NCI-H345 (cell line): ENCODE results near the gene ANKRD7.

Experiments used
- DNase-seq: peaks from one replicate; lab custom pipeline; 2025; lab: John Stamatoyannopoulos, UW

The ANKRD7 gene, protein sequence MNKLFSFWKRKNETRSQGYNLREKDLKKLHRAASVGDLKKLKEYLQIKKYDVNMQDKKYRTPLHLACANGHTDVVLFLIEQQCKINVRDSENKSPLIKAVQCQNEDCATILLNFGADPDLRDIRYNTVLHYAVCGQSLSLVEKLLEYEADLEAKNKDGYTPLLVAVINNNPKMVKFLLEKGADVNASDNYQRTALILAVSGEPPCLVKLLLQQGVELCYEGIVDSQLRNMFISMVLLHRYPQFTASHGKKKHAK

DNA sequence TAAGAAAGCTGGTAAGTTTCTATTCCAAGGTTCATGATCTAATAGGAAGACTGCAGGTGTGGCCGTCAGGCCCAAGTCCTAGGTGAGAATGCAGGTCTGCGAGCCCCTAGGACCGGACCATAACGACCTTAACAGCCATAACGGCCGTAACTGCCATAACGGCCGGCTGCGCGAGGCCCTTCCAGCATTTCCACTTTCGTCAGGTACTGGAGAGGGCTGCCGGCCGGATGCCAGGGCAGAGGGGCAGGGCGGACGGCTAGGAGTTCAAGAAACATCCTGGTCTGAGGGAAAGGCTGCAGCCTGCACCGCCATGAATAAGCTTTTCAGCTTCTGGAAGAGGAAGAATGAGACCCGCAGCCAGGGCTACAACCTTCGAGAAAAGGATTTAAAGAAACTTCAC is at the start of gene ANKRD7:
ANKRD7 (plus strand) TSS at position 184 of the 400 bp plus-strand sequence; CDS start at position 311, 127 bp downstream.
- DNase-seq, result no peak

DNA sequence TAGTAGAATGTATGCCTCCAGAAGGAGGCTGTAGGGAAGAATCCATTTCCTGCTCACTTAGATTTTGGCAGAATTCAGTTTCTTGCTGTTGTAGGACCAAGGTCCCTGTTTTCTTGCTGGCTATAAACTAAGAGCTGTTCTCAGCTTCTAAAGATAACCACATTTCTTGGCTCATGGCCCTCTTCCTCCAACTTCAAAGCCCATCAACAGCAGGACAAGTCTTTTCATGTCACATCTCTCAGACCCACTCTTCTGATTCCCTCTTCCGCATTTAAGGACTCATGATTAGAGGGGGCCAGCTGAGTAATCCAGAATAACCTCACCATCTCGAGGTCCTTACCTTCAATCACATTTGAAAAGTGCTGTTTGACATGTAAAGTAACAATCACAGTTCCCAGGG is 48.8 kb upstream of the ANKRD7 start:
- no peak for DNase-seq

DNA sequence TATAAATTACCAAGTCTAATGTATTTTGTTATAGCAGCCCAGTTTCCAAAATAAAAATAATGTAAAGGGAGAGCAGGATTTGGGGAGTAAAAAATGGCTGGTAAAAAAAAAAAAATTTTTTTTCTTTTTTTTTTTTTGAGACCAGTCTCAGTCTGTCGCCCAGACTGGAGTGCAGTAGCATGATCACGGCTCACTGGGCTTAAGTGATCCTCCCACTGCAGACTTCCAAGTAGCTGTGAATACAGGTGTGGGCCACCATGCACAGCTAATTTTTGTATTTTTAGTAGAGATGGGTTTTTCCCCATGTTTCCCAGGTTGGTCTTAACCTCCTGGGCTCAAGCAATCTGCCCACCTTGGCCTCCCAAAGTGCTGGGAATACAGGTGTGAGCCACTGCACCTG is 45.3 kb upstream of the ANKRD7 start:
- no peak for DNase-seq

DNA sequence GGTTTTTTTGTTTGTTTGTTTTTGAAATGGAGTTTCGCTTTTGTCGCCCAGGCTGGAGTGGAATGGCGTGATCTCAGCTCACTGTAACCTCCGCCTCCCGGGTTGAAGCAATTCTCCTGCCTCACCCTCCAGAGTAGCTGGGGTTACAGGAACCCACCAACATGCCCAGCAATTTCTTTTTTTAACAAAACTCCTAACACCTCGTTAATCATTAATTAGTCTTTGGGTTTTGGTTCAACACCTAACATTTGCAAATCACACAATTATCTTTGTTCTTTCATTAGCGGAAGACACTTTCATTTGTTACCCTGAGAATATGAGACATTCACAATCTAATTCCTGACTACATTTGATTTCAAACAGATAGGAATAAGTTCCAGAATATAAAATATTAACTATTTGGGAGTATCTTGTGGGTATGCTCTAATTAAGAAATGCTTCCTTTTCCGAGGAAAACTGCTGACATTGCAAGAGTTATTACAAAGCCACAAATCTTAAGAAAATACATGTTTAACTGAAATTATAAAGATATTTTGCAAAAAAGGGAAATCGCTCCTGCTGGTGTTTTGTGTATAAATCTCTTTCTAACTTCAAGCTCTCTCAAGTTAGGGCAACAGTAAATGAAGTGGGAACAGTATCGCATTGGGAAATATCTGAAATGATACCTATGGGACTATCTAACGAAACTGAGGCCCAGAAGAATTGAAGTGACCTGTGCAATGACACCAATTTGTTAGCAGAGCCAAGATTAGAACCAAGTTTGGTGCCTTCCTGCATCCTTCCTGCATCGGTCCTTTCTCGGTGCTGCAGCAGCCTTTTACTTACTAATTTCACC is 41.7 kb upstream of the ANKRD7 start:
- no peak for DNase-seq

DNA sequence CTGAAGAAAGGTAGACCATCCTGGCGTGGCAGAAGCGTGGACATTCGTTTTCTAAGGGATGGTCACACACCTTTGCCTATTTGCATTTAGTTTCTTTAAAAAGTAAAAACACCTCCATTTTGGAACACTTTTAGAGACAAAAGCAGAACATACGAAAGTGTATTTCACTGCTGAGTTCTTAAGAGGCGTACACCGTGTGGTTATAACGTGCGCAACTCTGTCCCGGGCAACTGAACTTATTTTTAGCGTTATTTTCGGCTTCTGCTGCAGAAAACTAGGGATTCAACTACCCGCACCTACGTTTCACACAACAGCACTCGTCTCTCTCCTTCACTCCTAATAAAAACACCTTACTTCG is 41.1 kb upstream of the ANKRD7 start:
- no peak for DNase-seq

DNA sequence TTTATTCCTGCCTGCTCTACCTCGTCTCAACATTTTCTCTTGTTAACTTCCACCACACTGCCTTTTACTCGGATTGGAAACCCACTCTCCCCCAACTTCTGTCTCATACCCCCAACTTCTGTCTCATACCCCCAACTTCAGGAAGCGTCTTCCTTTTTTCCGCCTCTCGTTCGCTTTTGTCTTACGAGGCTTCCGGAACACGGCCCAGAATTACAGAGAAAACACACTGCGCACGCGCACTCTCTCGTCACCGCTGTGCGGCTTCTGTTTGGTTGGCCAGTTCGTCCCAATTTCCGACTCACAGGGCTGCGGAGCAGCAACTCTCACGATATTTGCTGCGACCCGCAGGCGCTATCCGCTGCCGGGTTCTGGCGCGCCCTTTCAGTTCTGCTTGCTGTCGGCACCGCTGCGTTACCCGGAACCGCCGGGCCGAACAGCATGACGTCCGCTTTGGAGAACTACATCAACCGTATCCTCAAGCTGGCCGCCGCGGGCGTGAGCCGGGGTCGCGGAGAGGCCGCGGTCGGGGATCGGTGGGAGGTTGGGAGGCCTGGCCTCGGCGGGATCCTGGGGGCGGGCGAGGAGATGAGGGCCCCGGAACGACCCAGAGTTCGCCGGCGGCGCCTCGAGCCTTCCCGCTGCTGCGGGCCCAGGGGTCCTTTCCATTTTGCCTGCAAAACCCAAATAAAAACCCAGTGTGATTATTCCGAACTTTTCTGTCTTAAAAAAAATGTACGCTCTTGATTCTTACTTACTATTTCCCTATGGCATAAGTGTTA is 40.5 kb upstream of the ANKRD7 start, which contains the start of gene LSM8:
LSM8 (plus strand) TSS at position 379 of the 779 bp plus-strand sequence; CDS start at position 439, 60 bp downstream.
- peak; percentile 98 for DNase-seq

DNA sequence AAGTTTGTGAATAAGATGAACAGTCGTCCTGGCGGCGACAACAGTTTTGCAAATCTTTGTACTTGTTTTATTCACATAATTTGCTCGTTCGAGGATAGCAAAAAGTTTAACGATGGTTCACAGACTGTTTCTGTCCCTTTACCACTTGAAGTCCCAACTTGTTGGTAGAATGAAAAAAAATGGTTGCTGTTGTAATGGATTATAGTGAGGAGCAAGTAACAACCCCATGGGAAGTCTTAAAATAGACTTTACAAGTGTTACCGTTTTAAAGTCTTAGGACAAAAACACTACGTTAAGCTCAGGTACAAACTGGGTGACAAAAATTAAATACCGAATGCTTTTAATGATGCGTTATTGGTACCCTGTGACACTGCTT is 40.0 kb upstream of the ANKRD7 start:
- DNase-seq, result no peak

DNA sequence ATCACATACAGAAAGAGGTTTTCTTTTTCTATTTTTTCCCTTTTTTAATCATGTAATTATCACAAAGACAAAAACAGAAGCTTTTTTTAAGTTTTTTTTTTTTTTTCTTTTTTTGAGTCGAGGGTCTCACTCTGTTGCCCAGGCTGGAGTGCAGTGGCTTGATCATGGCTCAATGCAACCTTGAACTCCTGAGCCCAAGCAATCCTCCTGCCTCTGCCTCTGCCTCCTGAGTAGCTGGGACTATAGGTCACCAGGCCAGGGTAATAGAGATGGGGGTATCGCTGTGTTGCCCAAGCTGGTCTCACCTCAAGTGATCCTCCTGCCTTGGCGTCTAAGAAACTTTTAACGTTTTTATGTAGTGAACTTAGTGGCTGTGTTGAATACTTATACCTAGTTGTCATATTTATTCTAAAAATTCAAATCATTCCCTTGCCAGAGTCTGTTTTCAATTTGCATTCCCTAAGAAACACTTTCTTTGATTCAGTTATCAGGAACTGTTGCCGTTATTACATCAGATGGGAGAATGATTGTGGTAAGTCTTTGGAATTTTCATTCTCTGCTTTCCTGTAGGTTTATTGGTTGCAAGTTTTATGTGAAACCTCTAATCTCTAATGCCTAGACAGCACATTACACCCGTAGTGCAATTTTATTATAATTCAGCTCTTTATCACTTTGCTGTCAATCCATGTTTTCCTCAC is 39.2 kb upstream of the ANKRD7 start:
- DNase-seq, result no peak

DNA sequence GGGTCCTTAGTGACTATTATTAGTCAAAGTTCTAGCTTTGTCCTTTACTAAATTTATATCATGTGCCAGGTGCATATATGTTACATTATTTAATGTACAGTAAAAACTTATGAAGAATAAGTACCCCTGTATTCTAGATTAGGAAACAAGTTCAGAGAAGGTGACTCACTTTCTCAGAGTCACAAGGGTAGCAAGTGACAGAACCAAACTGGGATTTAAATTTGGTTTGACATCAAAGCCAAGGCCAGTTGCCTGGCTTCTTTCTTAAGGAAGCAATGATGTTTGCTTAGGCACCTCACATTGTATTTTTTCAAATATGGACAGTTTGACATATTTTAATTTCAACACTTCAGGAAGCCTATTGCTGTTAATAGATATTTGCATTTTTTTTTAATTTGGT is 38.0 kb upstream of the ANKRD7 start:
- no peak for DNase-seq

DNA sequence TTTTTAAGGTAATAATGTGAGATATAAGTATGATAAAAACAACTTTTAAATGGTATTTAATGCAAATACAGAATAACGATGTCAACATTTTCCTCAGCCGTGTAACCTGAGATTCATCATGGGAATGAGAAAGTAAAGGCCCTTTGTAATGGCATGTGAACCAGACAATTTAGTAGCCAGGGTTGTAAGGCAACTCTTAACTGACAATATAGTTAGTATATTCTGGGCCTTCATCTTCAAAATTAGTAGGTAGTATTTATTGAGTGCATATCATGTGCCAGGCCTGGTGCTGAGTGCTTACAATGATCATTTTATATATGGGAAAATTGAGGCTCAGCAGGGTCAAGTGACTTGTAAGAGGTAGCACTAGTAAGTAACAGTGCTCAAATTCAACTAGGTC is 29.9 kb upstream of the ANKRD7 start:
- DNase-seq, result no peak

DNA sequence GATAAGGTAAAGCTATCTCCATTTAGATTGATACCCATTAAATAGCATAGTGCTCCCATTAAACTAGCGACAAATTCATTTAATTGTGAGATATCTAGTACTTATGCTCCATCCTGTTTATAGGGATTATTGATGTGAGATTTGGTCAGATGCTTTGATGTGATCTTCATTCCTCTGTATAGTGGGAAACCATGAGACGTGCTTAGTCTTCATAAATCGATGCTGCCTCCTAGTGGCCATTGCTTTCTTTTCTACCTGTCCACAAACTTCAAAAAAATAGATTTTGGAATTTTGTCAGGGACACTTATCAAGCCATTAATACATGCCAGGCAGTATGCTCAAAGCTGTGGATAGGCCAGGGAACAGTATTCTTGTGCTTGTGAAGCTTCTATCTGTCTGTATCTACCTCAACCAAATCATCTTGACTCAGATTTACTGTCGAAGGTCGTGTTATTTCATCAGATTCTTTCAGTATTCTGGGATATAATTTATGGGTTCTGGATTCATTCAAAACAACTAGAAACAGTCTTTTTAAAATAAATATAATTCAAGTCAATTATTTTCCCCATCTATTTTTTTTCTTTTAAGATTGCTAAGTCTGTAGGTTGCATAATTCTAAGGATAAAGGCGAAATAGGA is 28.5 kb upstream of the ANKRD7 start:
- peak; percentile 48 for DNase-seq

DNA sequence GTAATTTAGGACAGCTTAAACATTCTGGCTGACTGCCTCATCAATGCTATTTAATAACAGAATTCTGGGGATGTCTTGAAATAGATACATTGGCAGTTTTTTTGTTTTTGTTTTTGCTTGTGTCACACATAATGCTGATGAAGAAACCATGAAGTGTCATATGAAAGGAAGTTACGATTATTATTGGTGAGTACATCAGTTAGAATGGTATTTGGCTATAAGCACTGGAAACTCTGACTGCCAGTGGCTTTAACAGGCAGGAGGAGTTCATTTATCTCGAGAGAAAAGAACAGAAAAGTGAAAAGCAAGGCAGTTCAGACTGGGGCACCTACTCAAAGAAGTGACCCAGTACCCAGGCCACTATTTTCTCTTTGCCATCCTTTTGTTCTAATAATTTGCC is 22.4 kb upstream of the ANKRD7 start:
- DNase-seq, result no peak

DNA sequence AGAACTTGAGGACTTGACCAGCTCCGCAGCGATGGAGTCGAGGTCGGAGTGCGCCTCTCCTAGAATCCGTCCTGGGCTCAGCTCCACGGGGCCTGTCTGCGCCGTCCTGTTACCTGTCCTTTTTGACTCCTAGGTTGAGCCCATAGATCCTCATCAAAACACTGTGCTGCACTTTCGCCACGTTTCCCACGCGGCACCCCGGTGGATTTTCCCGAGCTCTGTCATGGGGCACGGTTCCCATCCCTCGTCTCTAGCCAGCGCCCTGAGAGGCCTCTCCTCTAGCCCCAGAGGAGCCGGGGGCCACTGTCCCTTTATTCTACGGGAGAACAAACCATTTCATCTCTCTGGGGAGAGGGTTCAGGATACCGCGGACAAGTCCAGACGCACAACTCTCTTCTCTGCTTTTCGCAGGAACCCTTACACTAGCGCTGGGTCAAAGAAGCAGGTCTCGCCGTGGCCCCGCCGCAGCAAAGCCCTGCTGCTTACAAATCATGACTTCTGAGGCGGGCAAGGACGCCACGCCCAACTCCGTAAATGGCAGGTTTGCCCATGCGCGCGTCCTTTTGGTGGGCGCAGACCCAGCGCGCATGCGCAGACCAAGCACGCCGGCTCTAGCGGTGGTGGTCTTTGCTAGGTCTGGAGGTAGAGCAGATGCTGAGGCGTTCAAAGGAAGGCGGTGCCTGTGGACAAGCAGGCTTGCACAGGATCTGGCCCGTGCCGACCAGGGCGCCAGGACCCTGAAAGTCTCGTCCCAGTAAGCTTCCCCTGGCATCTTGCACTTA is 10.3 kb upstream of the ANKRD7 start:
- DNase-seq, result peak; percentile 90

DNA sequence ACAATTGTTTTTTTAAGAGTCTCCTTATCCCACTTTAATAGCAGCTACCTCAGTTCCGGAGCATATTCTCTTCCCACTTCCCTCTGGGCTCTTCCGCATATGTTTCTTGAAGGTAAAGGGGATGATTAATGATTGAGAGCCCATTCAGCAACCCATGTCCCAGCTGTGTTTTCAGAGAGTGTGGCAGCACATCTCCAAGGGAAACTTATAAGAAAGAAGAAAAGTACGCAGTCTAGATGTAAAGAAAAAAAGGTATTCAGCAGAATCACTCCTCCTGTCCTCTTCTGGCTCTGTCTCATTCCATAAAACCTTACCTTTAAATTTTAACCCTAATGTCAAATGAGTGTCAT is 9.7 kb upstream of the ANKRD7 start:
- no peak for DNase-seq

DNA sequence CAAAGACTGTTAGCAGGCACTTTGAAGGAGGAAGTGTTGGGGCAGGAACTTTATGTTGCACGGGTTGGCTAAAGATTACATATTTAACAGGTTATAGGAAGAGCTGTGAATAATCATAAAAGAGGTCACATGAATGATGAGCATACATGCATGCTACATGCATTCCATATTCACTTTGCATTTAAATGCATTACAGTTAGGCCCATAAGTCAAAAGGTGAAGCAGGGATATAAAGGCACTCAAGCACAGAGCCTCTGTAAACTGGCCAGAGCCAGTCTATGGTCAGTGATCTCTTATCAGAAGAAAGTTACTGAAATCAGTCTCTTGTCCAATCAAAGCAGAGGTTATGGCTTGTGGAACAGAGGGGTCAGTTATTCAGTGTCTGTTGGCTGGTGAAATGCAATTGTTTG is 7.3 kb upstream of the ANKRD7 start:
- no peak for DNase-seq

DNA sequence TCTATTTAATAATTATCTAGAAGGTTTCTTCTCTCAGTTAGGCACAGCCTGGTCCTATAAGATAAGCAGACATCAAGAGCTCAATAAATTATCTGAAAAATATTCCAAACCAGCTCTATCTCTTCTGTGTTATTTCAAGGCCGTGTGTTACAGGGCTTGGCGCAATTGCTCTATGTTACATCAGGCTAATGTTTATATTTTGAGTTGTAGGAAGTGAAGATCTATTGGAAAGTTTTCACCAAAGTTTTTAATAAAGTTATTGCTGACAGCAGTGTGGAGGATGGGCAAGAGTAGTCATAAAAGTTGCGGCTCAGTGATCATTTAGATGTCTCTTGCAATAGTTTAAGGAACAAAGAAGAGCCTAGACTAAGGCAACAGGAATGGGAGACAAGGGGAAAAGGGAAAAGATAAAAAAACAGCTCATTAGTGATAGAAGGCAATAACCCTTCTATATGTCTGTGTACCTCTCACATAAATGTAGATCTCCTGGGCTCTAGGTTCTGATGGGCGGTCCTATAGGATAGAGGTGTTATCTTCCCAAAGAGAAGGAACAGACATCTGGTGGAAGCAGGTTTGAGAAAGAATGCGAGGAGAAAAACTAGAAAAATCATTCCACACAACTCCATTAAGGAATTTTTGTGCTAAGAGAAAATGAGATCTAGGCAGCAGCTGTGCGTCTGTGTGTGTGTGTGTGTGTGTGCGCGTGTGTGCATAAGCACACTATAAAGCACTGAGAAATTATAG is 5.9 kb upstream of the ANKRD7 start:
- DNase-seq, result no peak

DNA sequence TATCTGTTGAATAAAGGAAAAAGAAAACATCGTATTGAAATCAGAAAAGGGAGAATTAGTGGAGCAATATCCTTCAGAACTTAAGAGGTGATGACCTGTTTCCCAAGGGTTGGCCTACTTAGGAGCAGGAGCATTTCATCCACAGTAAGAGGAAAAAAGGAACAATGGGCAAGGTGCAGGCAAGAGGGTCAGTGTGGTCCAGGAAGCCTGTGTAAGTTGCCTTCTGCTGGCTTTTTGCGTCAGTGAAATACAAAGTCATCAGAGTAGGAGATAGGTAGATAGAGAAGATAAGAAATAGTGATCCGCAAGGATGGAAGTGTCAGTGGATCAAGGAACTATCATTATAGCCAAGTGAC is 5.4 kb upstream of the ANKRD7 start:
- DNase-seq, result no peak

DNA sequence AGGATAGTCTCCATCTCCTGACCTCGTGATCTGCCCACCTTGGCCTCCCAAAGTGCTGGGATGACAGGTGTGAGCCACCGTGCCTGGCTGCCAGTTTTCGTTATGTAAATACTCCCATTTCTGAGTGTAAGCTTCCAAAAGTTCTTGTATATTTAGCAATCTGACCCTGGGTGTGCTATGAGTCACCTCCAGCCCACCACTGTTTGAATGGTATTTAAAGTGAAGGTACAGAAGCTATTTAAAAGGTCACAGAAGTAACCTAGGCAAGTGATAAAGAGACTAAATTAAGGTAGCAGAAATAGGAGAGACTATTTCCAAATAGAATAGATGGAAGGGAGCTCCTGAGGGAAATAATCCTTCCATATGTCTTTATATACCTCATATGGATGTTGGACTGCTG is 3.9 kb upstream of the ANKRD7 start:
- no peak for DNase-seq

DNA sequence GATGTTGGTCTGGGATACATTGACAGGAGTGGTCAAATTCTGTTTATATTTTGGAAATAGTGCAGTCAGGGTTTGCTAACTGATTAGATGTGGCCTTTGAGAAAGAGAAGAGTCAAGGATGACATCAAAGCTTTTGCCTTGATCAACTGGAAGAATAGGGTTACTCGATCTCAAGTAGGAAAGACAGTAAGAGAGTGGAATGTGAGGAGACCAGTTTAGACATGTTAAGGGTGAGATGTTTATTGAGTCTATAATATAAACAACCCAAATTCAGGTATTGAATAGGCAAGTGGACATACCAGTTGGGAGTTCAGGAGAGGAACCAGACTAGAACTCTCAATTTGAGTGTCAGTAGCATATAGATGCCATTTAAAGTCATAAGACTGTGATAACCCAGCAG is 1.9 kb upstream of the ANKRD7 start:
- no peak for DNase-seq

DNA sequence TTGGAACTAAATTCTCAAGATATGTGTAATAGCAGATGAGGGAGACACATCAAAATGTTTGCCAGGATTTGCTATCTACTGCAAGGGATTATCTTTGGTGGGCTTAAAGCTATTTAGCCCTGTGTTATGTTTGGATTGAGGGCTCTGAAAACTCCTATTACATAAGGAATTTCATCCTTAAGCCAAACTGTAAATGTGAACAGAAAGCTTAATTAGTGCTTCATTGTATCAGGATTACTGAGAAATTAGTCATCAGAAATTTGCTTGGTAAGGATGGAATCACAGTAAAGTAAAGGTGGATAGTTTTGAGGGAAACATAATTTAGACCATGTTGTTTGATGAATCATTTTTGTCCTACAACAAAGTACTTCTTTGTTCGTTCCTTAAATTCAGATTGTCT is 8.3 kb downstream of the ANKRD7 start:
- no peak for DNase-seq
